ENCODE results near the gene LPAR3.

GRCh38 chr1:84836145-84836544 lies 56.9 kb downstream of the LPAR3 start:
- no peak for TF ChIP-seq CTCF (conservative IDR thresholded peaks at IDR 0.05; ENCODE audit: low read depth in 2 of 2)
- no peak for TF ChIP-seq EZH2 (IDR thresholded peaks at IDR 0.05; ENCODE audit: low read depth, unreplicated experiment)
- no peak for TF ChIP-seq POLR2AphosphoS5 (IDR thresholded peaks at IDR 0.05; ENCODE audit: low read depth)
- TF ChIP-seq JUNB (IDR thresholded peaks at IDR 0.05; ENCODE audit: unreplicated experiment) = no peak

Data from GM23338 (cell line).